Heart right ventricle (tissue), 16 donors: ENCODE results near the gene CORO1C. TPM values are rescaled to one million over a fixed set of nuclear protein-coding genes. Genes with fewer than 3 reads are reported as not detected.

Source experiments
- ATAC-seq, 8 donors: fragments of 200-7000 bp; cut with Tn5 transposase; one replicate each; pipeline ENCODE4 v1.9.1; 2020; ENCODE audit warnings: mild to moderate bottlenecking in 8 of 8, moderate library complexity in 8 of 8, moderate number of reproducible peaks in 1 of 8
- DNase-seq, 2 donors: peaks; one replicate each; pipeline ENCODE4 v3.0.0-alpha.2; 2020
- H3K27ac ChIP-seq, 10 donors: fragments of 200-600 bp; sonication (generic) in 2 of 10; one replicate each; pipeline versions ENCODE4 v1.5.0 to v1.8.0; 2020 to 2022; ENCODE audit warnings: mild to moderate bottlenecking in 3 of 10
- H3K27me3 ChIP-seq, 7 donors: fragments of 200-600 bp; one replicate each; pipeline ENCODE4 v1.8.0; 2021 to 2022; ENCODE audit warnings: mild to moderate bottlenecking in 2 of 7
- H3K36me3 ChIP-seq, 9 donors: fragments of 200-600 bp; sonication (generic) in 1 of 9; one replicate each; pipeline versions ENCODE4 v1.5.0 to v1.8.0; 2020 to 2022; ENCODE audit warnings: mild to moderate bottlenecking in 2 of 9
- H3K4me1 ChIP-seq, 9 donors: fragments of 200-600 bp; sonication (generic) in 1 of 9; one replicate each; pipeline versions ENCODE4 v1.5.0 to v1.8.0; 2020 to 2022; ENCODE audit warnings: mild to moderate bottlenecking in 4 of 9
- H3K4me3 ChIP-seq, 10 donors: fragments of 200-600 bp; sonication (generic) in 2 of 10; one replicate each; pipeline versions ENCODE4 v1.5.0 to v1.8.0; 2020 to 2022; ENCODE audit warnings: mild to moderate bottlenecking in 7 of 10, moderate library complexity in 2 of 10
- H3K9me3 ChIP-seq, 11 donors: fragments of 200-600 bp in 10 of 11; sonication (generic) in 2 of 11; one replicate each; pipeline versions ENCODE4 v1.5.0 to v1.8.0; 2013 to 2022; ENCODE audit warnings: mild to moderate bottlenecking in 2 of 11, control low read depth in 1 of 11, moderate library complexity in 1 of 11
- WGBS, 2 donors: extraction: QIAGEN DNeasy Blood & Tissue Kit; methylation state at CpG; one replicate each; pipeline ENCODE4 v1.1.7; 2013; ENCODE audit warnings: inconsistent platforms in 1 of 2; 5-methylcytosine and 5-hydroxymethylcytosine counted together
- intact Hi-C, 10 donors: fragments of 100-400 bp; cut with DNase I; formaldehyde crosslinking; loops; one replicate each; pipeline versions ENCODE4 v1.11.1 to v1.14.2; 2022
- polyA plus RNA-seq, 2 donors: library from polyadenylated mRNA; stranded (reverse); fragments of 200-250 nt; gene quantifications; one replicate each; pipeline ENCODE4 v1.2.3, GENCODE V29; 2013
- total RNA-seq, 10 donors: library from RNA; stranded (reverse); fragmentation: NEBNext Ultra II Directional in 3 of 10; extraction: Animal tissue kit (Norgen Biotek cat#: 25700) in 3 of 10; gene quantifications; one replicate each; pipeline versions ENCODE4 v1.2.1 to v1.2.4, GENCODE V29; 2021 to 2023
- TF ChIP-seq, protein P1 (sequence below), 9 donors: fragments of 200-600 bp; sonication (generic) in 2 of 9; IDR thresholded peaks; one replicate each; pipeline versions ENCODE4 v1.5.0 to v1.8.0; 2021 to 2022; ENCODE audit warnings: antibody characterized with exemption in 9 of 9, mild to moderate bottlenecking in 5 of 9, moderate library complexity in 1 of 9
- donor health status: Arrhythmogenic right ventricular cardiomyopathy.
- donor health status: ischemic (EF 13 %, LVEDD 7.1; RV severe dilation, severe dysfunction).
- donor health status: healthy with polysubstance abuse.
- donor health status: DM: no; HTN: yes; CAD: no.
- donor health status: DM: no; HTN: no; CAD: no.
- donor health status: ischemic (EF 25% LVEDD 6.9; RV normal size, moderate dysfunction).
- donor health status: ischemic (EF 25% LVEDD 5.7; RV mildly dilated, moderate dysfunction).
- donor health status: healthy.
- donor health status: DM: yes; HTN: yes; CAD: no.
- donor health status: Ischemic cardiomyopathy.
- donor health status: ischemic (EF 35%, LVEDD 5.7; RV mildly dilated, moderate dysfunction).
- donor health status: nonischemic (EF 11% LVEDD 7.7; RV severe dilation, severe dysfunction).
- donor health status: DM: yes; HTN: yes; CAD: no.
- donor health status: PGD.
- donor health status: ischemic (EF 29% LVEDD 5.4; RV normal size, mild dysfunction).
- donor health status: nonischemic (EF 23%, LVEDD 6.1; RV moderate dilation, normal function).

CORO1C gene
- total and polyA plus RNA-seq, 12 donors = 25.5 to 88.6 (median 58.2) TPM

DNA sequence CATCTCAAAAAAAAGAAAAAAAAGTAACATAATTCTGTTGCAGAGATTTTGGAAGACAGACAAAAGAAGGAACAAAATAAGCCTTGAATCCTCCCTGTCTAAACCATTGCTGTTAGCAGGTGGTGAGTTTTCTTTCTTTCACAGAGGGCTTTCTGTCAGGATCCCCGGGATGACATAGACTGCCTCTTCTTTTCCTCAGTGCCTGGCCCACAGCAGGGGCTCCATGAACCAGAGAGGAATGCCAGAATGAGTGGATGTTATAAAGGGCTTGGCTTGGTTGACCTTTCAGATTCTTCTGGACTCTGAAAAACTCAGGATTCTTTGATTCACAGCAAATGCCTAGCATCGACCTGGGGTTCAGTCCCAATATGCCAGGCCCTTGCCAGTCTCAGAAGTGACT lies 45.8 kb upstream of the CORO1C start:
- Histone ChIP-seq H3K4me3 (no peak overlapping the region), H3K27ac (no peak overlapping the region), H3K36me3 (peaks cover 0 to 1% (median 0%) of the 10 kb centered on the region in 9 donors), H3K4me1 (peaks cover 15 to 55% (median 42%) of the 10 kb centered on the region in 9 donors), H3K27me3 (no peaks in the 10 kb centered on the region), H3K9me3 (no peaks in the 10 kb centered on the region)
- ATAC-seq (no peak), DNase-seq (no peak)
- intact Hi-C loops = no loop called here
- 79 to 90% methylated on average over 2 of the region's 2 CpGs for WGBS, 2 donors
- TF ChIP-seq, protein P1, sequence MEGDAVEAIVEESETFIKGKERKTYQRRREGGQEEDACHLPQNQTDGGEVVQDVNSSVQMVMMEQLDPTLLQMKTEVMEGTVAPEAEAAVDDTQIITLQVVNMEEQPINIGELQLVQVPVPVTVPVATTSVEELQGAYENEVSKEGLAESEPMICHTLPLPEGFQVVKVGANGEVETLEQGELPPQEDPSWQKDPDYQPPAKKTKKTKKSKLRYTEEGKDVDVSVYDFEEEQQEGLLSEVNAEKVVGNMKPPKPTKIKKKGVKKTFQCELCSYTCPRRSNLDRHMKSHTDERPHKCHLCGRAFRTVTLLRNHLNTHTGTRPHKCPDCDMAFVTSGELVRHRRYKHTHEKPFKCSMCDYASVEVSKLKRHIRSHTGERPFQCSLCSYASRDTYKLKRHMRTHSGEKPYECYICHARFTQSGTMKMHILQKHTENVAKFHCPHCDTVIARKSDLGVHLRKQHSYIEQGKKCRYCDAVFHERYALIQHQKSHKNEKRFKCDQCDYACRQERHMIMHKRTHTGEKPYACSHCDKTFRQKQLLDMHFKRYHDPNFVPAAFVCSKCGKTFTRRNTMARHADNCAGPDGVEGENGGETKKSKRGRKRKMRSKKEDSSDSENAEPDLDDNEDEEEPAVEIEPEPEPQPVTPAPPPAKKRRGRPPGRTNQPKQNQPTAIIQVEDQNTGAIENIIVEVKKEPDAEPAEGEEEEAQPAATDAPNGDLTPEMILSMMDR (IDR thresholded peaks at IDR 0.05) = no peak

DNA sequence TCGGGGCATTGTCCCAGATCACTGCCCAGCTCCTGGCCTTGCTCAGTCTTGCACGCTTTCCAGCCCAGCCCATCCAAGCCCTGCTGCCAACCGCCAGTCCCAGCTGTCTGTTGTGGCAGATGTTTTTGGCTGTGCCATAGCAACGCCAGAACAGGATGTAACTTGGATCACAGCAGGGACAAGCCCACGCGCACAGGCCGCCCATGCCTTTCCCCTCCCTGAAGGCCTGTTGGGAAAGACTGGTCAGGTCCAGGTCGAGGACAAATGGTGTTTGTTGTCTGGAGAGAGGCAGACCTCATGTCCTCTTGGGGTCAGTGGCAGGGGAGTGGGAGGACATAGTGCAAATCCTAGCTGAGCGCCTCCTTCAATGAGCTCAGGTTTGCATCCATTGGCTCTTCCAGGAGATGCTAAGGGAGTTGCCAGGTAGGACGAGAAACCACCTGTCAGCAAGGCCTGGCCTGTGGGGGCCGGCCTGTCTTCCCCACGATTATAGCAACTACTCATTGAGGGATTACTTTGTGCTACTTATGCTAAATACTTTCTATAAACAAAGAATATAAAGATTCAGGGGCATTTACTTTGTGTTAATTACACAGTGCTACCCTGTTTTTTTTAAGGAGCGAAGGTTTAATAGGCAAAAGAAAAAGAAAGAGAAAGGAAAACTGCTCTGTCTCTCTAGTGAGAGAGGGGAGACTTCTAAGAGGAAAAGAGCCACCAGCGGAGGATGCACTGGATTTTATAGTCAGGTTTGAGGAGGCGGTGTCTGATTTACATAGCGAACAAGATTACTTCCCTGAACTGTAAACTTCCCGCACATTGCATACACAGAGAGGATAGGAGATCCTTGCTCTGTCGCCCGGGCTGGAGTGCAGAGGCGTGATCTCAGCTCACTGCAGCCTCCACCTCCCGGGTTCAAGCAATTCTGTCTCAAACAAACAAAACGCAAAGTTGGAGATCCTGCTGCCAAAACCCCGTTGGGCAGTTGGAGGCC lies 42.8 kb upstream of the CORO1C start:
- intact Hi-C loops = loop anchor here in 3 of 10 donors (5.0 kb wide), 1 partner anchor 42 kb away; the partner anchor contains the start of gene CORO1C (in 3 of the 3)
- 39 to 42% methylated on average over 23 of the region's 23 CpGs for WGBS, 2 donors
- DNase-seq (peak; percentile 86 to 88), ATAC-seq (peak; percentile 88 to 97 (median 94))
- peaks cover 17 to 46% (median 33%) of the 10 kb centered on the region in 9 donors for H3K4me1 ChIP-seq
- no peaks in the 10 kb centered on the region for H3K9me3 ChIP-seq
- no peaks in the 10 kb centered on the region for H3K27me3 ChIP-seq
- H3K36me3 ChIP-seq = no peaks in the 10 kb centered on the region
- TF ChIP-seq, protein P1 (IDR thresholded peaks at IDR 0.05) = no peak
- H3K4me3 ChIP-seq = no peak overlapping the region
- H3K27ac ChIP-seq = peak overlapping the region; percentile 31 to 86 (median 73)

DNA sequence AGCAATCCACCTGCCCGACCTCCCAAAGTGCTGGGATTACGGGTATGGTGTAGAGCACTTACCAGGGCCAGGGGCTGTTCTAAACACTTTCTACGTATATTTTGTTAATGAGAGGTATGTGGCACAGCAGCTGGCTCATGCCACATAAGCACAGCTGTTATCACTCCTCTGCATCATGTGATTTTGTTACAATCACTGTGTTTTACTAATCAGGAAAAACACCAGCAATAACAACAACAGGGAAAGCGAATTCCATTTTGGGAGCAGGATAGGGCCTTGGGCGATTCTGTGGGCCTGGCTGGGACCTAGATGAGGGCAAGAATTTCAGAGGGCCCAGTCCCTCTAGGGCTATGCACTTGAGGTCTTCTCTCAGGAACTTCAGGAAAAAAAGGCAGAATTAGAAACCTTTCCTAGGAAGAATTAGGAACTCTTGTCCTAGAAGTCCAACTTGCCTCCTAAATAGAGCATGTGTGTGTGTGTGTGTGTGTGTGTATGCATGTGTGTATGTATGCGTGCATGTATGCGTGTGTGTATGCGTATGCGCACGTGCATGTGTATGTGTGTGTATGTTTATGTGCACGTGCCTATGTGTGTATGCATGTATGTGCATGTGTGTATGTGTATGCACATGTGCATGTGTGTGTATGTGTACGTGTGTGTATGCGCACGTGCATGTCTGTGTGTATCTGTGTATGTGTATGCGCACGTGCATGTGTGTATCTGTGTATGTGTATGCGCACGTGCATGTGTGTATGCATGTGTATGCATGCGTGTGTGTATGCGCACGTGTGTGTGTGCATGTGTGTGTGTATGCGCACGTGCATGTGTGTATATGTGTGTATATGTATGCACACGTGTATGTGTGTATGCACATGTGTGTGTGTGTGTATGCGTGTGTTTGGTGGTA lies 41.8 kb upstream of the CORO1C start:
- WGBS, 2 donors = 75 to 81% methylated on average over 25 of the region's 25 CpGs
- intact Hi-C loops = loop anchor here in 4 of 10 donors (1.0 to 5.0 kb wide), 2 partner anchors 41 kb away; partner anchors contain the start of gene CORO1C (in 3 of the 4)
- ATAC-seq (peak in 4 of 8 donors; percentile 1 to 7 (median 3)), DNase-seq (no peak)
- peaks cover 17 to 55% (median 39%) of the 10 kb centered on the region in 9 donors for H3K4me1 ChIP-seq
- H3K36me3 ChIP-seq = no peaks in the 10 kb centered on the region
- no peak overlapping the region for H3K4me3 ChIP-seq
- TF ChIP-seq, protein P1 (IDR thresholded peaks at IDR 0.05) = no peak
- peak overlapping the region in 8 of 10 donors; percentile 18 to 85 (median 55) for H3K27ac ChIP-seq
- H3K27me3 ChIP-seq = peaks cover 0 to 6% (median 0%) of the 10 kb centered on the region in 7 donors
- H3K9me3 ChIP-seq = no peaks in the 10 kb centered on the region
